IPS-NIHi7 (cell line): ENCODE data around the gene BTBD9.
A peak's percentile ranks its signal among the peaks of the same experiment; 100 is the strongest.
"Not testable (repeated sequence)": the region's sequence is repeated elsewhere in the genome, so short reads cannot be mapped to it uniquely, and the experiment has no call there.

ENCODE experiments used
- DNase-seq: peaks from one replicate; pipeline ENCODE4 v3.0.0; 2012; ENCODE audit warnings: mixed read lengths; ENCODE audit errors: extremely low spot score

BTBD9 gene

DNA sequence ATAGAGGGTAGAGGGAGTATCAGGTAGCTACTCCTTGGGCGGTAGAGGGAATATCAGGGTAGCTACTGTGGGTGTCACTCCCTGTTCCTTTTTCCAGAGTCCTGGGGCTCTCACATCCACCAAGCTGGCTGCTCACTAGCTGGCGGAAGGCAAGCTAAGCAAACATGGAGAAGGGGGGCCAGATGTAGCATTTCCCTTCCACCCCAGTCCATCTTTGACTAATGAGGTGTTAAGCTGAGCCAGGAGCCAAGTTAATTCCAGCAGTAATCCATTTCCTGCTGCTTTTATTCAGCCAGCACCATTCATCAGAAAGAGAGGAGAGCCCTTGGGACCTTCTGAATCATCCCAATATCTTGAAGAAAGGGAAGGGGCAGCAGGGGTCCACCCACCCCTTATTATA is 490.2 kb downstream of the BTBD9 start:
- DNase-seq = no peak

DNA sequence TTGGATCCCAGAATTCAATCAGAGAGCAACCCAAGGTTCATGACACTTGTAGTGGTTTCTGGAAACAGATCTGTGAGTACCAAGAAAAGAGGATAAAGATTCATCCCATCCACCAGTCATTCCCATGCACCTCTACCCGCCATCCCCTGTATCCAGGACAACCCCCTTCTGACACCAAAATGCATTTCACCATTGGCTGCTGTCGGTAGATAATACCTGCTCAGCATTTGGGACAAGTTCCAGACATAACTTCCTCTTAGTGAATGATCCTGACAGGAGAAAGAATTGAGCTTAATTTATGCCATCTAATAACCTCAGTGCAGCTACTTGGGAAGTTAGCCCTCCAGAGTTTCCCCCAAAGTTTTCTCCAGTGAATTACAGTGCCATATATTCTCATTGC is 491.1 kb downstream of the BTBD9 start:
- DNase-seq = no peak

DNA sequence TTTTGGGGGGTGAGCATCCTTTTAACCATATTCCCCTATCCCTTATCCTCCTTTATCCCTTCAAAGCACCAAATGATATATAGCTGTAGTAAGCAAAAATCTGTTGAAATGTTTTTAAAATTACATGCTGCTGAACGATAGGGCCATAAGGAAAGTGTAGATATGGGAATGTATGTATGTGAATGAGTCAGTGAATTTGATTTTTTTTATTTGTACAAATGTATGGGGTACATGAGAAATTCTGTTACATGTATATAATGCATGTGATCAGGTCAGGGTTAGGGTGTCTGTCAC is 493.0 kb downstream of the BTBD9 start:
- no peak for DNase-seq

DNA sequence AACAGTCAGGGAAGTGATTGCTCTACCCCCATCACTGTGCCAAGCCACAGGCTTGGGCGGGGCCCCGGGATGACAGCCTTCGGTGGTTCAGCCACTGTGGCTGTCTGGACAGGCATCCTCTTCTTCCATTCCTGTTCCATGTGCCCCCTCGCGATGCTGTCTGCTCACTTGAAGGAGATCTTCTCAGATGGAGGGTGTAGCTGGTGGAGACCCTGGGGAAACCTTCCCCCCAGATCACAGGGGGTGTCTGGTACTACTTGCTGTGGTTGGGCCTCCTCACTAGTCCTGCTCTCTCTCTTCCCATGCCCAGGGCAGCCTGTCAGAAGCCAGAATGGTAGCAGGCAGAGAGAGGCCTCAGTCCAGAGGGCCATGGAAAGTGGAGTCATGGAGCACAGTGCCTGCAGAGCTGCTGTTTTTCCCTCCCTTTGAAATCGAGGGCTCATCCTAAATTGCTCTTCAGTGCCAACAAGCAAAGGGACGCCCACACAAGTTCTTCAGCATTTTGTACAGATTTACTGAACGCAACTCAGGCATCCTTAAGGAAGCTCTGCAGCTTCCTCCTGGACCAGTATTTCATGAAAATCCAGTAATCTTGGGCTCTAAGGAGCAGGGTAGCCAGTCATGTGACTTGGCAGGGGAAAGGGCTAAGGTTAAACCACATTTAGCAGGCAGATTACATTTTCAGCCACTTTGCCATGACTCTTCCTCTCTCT is 493.6 kb downstream of the BTBD9 start:
- DNase-seq = no peak

DNA sequence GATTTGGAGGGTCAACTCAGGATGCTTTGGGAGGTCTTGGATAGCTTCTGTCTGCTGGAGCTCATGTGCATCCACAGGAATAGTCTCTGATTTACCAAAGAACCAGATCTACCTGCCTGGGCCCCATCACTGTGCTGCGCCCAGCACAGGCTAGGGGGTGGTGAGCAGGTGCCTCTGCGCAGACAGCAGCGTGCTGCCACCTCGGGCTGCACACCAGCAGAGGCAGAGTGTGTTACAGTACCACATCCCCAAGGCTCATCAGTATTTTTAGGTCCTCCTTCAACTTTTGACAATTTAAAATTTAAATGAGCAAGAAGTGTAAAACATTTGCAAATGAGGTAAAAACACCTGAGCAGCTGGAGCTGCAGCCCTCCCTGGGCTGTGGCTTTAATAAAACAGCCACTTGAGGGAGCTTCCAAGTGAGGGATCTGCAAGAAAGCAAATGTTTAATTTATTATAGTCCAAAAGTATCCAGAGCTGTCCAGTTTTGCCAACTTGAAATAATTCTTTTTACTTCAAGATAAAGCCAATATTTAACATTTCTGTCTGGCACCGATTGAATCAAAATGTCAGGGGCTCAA is 495.3 kb downstream of the BTBD9 start:
- no peak for DNase-seq

DNA sequence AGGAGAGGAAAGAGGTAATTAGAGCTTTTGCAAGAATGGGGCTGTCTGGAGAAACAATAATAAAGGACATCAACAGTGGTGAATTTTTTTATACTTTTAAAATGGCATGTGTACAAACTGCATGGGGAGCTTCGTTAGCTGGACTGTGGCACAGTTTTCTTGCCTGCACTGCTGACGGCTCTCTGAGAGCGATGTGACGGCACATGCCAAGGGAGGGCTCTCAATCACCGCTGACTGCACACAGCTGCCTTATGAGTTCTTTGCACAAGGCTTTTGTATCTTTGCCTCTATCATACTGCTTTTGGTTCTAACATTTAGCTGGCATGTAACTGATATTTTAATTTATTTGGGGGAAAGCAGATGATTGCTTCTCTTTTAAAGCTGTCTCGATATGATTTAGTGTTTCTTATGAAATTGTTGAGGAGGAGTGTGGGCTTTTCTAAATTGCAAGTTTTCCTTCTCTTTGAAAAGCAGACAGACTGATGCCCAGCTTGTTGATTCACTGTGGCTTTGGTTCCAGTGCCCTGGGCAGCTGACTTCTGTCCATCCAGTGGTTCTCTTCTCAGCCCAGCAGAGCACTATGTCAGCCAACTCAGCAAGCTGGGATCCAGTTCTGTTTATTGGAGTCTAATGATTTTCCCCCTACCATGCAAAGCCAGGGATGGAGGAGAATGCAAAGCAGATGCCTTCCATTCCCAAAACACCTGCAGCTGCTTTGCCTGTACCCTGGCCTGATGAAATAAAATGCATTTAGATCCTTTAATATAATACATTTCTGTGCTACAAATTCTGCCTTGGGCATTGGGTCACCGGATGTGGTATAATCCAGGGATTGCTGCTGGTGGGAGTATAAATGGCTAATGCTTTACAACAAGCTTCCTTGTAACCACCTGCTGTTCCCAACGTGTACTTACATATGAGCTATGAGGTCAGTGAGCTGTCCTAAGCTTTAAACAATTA is 496.3 kb downstream of the BTBD9 start:
- DNase-seq = no peak

DNA sequence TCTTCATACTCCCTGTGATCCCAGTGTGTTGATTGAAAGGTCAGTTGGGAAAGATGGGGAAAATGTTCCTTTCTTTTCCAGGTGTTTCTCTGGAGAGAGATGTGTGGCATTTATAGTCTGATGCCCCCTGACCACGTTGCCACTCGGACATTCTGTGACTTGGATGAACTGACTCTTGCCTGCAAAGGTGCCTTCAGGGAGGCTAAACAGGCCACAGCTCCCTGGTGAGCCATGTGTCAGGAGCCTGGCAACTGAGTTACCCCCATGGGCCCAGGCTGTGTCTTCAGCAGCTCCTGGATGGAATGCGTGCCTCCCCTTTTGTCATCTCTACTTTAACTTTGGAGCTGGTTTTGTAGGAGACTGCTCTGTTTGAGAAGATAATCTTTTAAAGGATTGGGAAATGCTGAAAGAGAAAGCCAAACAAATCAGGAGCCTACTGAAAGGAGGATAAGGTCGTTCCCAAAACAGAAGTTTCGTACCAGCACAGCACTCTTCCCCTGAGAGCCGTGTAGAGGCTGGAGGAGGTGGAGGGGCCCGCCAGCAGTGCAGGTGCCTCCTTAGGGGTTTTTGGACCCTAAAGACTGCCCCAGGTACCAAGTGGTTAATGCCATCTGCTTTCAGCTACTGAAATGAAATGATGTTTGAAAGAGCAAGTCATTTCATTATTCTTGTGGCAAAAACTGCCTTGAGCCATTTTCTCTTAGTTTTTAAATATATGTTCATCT is 497.4 kb downstream of the BTBD9 start:
- DNase-seq = no peak

DNA sequence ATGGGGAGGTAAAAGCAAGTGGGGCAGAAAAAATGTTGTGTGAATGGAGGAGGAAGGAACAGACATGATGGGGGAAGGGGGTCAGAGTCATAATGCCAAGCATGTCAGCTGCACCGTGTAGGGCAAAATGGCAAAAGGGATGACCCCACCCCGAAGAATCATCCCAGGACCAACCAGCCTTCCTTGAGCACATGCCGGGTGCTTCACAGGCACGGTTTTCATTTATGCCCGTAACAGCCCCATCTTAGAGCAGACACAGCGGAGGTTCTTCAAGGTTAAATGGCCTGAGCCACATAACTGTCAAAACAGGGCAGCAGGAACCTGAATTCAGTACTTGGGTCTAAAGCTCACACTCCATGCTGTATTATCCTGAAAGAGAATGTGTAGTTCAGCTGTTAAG is 498.0 kb downstream of the BTBD9 start:
- DNase-seq = no peak

DNA sequence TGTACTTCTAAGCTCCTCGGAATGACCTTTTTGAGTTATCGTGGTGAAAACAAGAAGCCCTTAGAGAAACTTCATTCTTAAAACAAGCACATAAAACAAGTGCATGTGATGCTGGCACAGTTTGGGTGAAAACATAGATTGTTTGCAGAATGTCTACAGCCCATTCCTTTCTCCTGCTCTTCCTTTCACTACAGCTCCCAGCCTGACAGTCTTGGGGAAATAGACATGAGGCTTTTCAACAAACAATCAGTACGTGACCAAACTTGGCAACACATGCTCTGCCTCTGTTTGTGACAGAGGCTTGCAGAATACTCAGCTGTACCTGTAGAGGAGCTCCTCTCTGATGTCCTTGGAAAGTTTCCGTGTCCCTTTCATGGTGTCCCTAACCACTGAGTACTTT is 498.6 kb downstream of the BTBD9 start:
- no peak for DNase-seq

DNA sequence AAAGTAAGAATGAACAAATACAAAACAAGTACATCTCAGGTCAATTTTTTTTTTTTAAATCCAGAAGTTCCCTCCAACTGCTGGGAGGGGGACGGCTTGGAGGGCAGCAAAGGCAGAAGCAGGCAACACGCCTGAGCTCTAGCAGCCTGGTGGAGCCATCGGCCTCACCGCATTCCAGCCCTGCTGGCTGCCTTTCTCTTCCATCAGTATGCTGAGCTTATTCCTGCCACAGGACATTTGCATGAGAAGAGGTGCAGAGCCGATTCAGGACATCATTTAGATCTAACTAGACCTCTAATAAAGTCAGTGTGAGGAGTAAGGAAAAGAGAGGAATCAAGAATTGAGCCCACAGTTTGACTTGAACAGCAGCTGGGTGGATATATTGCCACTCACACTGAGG is 501.4 kb downstream of the BTBD9 start:
- peak; percentile 71 for DNase-seq

DNA sequence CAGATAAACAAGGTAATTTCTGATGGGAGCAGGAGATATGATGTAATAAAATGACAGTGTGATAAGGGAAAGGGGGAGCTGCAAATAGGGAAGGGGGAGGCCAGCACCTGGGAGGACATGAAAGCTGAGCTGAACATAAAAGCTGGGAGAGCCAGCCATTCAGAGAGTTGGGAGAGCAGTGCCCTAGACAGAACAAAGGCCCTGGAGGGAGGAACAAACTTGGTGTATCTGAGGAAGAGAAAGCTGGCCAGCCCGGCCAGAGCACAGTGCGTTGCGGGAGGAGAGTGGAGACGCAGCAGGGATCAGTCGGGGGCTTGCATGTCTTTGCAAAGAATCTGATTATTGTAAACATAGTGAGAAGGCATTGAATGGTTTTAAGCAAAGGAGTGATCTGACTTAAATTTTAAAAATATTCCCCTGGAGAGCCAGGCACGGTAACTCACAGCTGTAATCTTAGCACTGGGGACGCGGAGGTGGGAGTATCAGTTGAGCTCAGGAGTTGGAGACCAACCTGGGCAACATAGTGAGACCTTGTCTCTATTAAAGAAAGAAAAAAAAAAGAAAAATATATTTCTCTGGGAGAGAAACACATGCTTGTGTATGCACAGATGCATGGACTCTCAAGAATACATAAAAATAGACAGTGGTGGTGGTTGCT is 502.0 kb downstream of the BTBD9 start:
- DNase-seq = peak; percentile 76

DNA sequence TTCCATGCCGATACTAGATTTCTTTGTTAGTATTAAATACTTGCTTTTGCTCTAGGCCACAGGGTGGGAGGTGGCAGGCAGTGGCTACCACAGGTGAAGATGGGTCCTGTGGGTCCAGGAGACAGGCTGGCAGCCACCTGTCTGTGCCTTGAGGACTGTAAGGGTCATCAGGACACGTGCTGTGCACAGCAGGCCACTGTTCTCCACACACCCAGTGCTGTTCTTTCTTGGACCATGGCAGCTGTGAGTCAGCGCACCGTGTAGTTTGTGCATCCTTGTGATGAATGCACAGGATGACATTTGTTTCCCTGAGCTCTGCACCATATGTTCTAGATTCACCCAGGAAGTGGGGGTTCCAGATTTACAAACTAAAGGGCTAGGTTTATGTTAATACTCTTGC is 503.2 kb downstream of the BTBD9 start:
- DNase-seq = no peak

DNA sequence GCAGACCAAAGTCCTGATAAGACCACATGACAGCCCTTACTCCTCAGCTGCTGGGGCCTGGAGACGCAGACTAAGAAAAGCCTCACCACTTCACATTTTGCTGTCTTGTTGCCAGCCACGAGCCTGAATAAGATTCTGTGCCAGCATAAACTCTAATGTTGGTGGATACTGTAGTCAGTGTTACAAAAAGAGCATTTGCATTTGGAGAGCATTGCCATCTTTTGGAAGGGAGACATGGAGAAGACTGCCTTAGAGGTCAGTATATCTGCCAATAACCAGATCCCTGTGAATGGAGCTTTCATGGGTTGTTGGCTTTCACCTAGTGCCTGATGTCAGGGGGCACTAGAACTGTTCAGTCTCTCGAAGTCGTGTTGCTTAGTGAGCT is 505.0 kb downstream of the BTBD9 start:
- no peak for DNase-seq

DNA sequence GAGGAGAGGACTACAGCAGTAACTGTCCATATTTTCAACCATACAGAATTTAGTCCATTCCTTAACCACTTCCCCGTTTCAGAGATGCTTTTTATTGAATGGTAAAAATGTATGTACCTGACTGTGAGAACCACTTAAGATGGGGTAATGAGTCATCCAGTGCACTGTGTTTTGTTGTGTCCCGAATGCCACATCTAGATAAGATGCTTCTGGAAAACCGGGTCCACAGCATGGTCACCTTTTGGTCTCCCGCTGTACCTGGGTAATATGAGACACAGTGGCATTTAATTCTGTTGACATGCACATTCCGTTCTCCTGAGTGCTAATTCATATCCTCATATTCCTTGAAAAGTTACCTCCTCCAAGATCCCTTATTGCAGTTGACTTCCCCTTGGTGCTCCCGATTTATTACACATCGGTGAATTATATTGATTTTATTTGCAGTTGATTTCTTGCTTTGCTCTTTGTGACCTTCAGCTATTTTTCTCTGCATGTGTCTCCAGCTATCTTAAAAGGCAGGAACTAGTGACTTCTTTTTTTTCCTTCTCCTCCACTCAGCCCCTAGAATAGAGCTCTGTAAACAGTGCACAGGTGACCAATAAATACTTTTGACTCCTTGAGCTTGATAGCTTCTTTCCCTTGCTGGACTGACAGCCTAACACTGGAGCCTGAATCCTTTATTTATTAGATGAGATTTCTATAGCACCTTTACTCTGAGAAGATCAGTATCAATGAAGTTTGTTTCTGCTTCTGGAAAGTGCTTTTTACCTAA is 505.6 kb downstream of the BTBD9 start:
- DNase-seq = no peak

DNA sequence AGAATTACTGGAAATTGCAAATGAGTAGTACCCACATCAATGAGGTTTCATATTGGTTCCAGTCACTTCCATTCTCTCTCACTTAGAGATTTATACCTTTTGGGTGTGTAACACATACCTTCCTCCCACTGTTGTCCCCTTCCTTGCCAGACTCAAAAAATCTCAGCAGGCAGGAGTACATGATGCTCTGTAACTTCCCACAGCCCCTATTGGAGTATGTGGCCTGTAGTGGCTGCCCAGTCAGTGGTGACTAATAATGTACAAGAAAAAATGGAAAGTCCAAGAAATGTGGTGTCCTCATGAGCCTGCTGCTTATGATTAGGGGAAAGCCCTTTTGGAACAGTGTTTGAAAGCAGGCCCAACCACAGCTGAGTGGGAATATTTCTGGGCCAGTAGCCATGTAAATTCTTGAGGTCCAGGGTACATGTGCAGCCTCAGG is 508.2 kb downstream of the BTBD9 start:
- no peak for DNase-seq

DNA sequence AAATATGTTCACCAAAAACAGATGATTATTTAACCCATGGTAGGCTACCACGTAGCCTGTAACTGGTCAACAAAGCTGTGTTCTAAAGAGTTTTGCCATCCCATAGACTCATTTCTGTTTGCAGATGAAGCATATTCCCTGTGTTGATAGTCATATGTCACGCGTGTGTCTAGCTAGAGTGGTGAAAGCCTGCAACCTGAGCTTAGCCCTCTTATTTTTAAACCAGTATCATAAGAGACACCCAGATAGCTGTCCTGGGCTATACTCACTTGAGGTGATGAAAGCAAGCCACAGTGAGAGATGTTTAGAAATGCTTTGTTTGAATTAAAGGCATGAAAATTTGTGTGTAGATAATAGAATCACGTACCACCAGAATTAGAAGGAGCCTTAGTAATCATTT is 512.4 kb downstream of the BTBD9 start:
- DNase-seq = no peak

DNA sequence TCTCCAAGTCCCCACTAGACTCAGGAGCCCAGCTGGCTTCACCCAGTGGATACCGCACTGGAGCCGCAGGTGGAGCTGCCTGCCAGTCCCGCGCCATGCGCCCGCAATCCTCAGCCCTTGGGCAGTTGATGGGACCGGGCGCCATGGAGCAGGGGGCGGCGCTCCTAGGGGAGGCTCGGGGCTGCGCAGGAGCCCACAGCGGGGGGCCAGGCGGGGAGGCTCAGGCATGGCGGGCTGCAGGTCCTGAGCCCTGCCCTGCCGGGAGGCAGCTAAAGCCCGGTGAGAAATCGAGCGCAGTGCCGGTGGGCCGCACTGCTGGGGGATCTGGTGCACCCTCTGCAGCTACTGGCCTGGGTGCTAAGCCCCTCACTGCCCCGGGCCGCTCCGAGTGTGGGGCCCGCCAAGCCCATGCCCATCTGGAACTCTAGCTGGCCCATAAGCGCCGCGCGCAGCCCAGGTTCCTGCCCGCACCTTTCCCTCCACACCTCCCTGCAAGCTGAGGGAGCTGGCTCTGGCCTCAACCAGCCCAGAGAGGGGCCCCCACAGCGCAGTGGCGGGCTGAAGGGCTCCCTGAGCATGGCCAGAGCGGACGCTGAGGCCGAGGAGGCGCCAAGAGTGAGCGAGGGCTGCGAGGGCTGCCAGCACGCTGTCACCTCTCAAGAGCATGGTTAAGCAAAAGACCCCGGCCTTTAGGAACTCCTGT is 515.4 kb downstream of the BTBD9 start:
- DNase-seq = not testable (repeated sequence)

DNA sequence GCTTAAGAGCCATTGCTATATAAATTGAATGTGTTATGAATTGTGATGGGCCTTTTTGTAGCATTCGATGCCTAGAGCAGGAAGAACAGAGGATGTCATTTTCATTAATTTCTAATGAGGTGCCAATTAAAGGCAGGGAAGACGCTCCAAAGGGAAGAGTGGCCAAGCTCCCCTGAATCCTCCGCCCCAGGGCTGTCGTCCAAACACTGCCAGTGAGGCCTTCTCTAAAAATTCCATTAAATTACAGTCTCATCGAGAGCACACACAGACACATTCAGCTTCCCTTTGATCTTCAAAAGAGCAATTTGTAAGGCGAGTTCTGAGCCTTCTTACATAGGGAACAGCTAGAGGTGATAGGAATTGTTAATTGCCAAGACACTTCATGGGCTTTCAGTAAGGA is 520.2 kb downstream of the BTBD9 start:
- DNase-seq = no peak

DNA sequence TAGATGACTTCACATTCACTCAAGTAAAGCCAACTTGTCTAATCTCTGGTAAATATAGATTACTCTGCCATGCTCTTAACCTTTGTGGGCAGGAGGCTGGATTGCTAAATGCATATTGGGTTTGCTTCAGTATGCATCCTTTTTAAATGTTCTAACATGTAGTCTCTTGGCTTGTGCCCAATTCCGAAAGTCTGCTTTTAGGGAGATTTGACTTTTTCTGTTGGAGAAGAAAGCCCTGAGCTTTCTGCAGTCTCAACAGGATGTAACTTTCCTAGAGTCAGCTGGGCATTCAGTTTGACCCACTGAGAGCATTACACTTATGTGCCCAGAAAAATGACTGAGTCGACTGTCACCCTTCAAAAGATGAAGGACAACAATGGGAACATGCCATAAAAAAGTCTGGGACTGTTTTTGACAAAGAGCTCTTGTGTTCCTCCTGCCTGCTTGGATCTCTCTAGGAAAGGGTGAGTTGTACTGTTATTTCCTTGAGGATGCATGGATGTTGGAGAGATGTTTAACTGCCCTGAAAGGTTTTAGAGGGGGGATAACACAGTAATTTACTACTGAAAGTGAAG is 520.9 kb downstream of the BTBD9 start:
- no peak for DNase-seq
